Nucleus accumbens (tissue), 56 donors: ENCODE data around the gene EPPIN.

ENCODE experiments used
- DNase-seq, 56 donors: peaks; one replicate each; lab custom pipeline; 2025; lab: John Stamatoyannopoulos, UW

EPPIN gene

DNA sequence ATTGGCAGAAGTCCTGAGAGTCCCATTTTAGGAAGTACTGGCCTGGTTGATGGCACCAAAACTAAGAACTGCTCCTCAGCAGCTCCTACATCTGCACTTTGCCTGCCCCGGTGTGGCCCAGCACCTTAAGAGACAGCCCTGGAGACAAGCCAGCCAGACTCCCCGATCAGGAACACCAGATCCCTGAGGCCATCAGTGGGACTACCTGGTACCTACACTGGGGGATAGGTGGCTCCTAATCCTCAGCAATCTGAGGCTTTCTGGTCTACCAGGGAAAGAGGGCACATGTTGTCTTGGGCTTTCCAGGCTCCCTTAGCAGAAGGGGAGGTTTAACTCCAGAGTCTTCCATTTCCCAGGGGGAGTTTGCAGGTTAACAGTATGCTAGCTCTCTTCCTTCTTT is 7.8 kb downstream of the EPPIN start, which contains the start of gene WFDC6:
TSS of gene WFDC6 (minus strand) at position 101 of the 400 bp plus-strand sequence. CDS start at position 26, 75 bp downstream.
- no peak for DNase-seq

DNA sequence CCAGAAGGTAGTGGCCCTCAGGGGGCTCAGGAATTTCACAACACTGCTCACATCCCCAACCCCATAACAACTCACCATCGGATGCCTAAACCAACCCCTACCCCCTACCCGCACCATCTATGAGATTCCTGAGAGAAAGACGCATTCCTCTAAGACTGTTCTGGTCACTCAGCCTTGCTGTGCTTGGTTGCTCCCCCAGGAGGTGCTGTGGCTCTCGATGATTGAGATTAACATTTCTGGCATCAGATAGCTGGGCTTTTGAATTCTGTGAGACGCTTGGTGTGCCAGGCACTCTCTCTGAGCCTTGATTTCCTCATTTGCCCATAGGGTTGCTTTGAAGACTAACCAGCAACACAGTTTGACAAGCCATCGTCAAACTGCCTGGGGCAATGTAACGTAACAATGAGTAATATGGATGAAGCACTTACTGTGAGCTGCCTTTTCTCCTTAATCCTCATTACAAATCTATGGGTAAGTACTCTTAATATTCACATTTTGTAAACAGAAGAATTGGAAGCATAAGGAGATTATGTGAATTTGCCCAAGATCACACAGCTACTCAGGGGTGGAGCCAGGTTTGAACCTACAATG is 8.9 kb downstream of the EPPIN start:
- no peak for DNase-seq

DNA sequence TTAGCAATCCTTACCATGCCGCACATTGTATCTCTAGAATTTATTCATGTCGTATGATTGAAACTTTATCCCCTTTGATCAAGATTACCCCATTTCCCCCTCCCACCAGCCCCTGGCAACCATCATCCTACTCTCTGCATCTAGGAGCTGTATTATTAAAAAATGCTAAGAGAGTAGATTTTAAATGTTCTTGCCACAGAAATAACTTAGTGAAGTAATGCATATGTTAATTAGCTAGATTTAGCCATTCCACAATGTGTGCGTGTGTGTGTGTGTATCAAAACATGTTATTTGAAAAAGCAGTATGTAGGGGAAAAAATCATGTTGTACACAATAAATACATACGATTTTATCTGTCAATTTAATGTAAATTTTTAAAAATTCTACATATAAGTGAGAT is 19.9 kb downstream of the EPPIN start:
- no peak for DNase-seq

DNA sequence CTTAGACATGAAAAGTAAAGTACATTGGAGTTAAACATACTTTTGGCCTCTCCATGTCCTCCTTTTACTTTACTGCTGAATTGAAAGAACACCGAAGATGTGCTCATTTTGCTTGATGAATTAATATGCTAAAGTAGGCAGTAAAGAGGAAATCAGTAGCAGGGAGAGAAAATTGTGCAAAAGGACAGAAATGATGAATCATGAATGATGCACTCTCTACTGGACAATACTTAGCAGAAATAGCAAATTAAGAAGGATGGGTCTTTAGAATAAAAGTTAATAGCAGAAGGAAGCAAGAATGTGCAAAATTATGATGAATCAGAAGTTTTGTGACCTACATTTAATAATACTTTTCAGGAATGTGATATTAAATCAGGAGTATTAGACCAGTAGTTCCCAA is 23.4 kb downstream of the EPPIN start:
- no peak for DNase-seq

DNA sequence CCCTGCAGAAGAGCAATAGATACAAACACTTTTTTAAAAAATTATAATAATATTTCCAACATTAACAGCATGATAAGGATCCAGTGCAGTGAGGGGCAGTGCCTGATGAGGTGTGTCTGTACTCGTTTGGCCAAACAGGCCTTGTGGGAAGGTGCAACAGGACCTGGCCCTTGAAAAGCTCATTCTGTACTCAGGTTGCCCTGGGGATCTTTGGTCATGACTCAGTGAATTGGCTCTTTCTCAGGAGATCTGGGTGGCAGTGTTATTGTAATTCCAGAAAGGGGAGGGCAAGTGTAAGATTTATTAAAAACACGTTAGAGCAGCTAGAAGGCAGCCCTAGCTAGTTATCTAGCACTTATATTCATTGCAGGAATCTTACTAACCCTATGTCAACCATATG is 28.9 kb downstream of the EPPIN start:
- DNase-seq: no peak

DNA sequence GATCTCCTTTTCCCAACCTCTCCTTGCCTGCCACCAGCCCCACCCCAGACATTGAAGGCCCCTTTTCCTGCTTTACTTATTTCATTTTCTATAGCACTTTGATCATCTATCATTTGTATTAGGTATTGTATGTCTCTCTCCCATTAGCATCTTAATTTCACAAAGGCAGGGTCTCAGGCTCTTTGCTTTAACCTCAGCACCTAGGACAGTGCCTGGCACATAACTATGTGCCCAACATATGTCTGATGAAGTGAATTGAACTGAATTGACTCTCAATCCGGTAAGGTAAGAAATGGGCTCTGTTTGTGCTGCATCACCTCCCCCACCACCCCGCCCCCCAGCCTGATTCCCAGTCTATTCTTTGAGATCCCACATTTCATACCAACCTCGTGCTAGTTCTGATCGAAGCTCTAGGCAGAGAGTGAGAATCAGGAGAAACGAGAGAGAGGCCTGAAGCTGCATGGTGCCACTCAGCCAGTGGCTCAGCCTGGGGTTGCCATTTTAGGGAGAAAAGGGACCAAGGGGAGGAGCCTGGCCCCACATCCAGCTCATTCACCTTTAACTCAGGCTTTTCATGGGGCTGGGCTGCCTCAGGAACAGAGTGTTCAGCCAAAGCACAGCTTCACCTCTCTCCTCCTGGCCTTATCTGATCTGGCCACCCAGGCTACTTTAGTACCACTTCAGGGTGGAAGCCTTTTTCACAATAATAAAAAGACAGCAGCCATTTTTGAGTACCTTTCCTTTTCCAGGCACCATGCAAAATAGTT is 31.9 kb downstream of the EPPIN start, which contains the start of gene SPINT3:
TSS of gene SPINT3 (minus strand) at position 476 of the 767 bp plus-strand sequence. CDS start at position 462, 14 bp downstream.
- no peak for DNase-seq

DNA sequence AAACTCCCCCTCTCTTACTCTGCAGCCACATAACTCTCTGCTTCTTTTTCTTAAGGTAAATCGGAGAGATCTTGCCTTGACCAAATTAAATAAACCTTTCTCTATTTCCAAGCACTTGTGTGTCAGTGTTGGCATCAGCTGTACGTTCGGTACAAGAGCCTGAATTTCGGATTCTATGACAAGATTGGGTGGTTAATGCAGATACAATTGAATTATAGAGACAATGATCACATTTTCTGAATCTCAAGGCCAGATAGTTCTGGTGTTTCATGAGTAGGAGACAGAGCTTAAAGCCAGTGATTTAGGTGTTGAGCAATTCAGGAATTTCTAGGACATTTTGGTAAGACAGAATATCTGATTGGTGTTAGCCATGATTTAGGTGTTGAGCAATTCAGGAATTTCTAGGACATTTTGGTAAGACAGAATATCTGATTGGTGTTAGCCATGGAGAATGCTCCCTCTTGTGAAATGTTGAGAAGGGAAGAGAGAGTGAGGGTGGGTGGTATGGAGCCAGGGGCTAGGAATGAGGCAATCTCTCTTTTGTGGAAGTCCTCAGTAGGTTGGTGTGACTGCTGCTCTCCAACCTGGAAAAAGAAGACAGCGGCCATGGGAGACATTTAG is 36.8 kb downstream of the EPPIN start:
- no peak for DNase-seq

DNA sequence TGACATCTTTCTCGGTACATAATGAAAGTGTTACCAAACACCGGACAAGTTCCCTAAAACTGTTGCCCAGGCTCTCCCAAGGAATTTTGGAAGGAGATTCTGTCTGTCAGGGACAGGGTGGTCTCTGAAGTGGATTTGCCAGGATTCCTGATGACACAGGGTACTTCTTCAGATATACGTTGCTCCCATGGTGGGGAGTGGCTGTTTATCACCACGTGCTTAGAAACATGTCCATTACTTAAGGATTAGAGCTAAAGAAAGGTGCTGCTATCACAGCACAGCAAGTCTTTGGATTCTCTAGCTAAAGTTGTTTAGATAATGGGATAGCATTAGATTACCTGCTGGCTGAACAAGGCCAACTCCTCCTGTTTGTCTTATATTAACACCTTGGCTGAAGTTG is 38.1 kb downstream of the EPPIN start:
- DNase-seq: no peak

DNA sequence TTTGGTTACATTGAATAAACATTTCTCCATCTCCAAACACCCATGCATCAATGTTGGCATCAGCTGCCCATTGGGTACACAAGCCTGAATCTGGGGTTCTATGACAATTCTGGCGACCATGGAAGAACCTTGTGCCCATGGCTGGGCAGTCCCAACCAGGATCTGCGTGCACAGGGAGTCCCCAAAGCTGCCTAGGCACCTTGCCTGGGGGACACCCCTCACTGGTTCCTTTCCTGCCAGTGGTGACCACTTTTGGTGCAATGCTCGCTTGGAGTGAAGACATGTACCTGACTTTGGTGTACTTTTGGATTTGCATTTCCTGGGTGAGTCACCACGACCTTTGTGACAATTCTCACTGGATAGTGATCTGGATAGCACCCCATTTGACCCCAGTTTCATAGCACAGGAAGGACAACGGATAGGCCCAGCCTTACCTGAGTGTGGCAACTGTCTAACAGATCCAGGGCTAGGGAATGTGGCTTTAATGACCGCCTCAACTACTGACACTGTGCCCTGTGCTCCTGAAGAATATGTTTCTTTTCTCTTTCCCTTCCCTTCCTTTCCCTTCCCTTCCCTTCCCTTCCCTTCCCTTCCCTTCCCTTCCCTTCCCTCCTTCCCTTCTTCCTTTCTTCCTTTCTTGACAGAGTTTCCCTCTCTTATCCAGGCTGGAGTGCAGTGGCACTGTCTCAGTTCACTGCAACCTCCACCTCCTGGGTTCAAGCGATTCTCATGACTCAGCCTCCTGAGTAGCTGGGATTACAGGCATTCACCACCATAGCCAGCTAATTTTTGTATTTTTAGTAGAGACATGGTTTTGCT is 38.9 kb downstream of the EPPIN start:
- DNase-seq: no peak

DNA sequence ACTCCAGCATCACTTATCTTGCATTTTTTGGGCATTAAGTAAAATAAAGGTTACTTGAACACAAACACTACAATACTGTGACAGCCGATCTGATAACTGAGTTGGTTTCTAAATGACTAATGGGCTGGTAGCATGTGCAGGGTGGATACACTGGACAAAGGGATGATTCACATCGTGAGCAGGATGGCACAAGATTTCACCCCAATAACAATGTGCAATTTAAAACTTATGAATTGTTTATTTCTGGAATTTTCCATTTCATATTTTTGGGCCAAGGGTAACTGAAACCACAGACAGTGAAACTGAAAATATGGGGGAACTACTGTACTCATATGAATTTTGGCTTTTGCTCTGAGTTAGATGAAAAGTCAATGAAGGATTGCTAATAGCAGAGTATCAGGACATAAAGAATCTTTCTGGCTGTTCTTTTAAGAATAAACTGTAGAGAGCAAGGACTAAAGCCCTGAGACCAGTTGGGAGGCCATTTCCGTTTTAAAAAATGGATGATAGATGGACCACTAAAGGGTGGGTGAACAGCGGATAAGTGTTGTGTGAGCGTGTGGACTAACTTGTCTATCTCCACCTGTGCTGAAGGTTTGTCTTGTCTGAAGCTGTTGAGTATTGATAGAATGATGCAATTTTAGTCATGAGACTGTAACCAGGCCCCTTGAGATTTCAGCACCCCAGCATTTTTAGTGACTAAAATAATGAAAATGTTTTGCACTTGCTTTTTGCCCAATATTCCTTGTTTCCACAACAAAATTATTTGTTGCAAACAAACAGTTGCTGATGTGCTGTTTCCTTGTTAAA is 40.0 kb downstream of the EPPIN start:
- peak in 1 of 56 donors; percentile 6 for DNase-seq

DNA sequence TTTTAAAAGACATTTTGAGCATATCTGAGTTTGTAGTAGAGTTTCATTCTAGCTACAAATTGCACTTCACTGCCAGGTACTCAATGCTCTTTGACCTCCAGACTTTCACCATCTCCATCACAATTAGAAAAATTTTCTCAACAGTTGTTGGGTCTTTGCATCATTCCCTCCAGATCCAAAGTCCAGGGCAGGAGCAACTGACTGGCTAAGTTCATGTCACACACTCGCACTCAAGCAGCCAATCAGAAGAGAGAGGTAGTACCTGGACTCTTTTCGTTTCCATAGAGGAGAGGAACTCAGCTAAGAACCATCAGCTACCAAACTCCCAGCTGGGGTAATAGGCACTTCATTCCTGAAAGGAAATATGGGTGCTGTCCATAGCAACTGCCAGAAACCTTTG is 40.8 kb downstream of the EPPIN start:
- DNase-seq: no peak

DNA sequence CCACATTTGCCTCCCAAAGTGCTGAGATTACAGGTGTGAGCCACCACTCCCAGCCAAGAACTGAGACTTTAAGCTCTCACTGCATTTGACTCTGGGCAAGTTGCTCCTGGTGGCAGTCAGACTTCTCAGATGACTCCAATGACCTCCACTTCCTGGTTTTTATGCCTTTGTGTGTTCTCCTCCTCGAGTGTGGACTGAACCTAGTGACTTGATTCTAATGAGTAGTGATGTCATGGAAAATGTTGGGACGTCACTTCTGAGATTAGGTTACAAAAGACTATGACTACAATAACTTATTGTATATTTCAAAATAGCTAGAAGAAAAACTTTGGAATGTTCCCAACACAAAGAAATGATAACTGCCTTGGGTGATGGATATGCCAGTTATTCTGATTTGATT is 43.8 kb downstream of the EPPIN start:
- no peak for DNase-seq

DNA sequence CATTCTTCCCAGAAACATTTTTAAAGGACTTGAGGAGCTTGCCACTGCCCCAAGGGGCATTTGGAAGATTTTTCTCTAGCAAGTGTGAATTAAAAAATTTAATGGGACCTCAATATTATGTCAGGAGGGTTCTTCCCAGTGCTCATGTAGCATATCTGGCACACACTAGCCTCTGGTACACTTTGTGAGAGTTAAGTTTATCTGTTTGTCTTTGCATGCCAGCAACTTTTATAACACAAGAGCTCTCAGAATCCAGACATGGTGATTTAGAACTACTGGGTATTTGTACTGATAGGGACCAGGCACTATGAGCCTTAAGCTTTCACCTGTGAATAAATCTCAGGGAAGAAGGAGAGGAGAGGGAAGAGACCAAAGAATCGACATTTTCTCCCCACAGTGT is 44.6 kb downstream of the EPPIN start:
- DNase-seq: no peak

DNA sequence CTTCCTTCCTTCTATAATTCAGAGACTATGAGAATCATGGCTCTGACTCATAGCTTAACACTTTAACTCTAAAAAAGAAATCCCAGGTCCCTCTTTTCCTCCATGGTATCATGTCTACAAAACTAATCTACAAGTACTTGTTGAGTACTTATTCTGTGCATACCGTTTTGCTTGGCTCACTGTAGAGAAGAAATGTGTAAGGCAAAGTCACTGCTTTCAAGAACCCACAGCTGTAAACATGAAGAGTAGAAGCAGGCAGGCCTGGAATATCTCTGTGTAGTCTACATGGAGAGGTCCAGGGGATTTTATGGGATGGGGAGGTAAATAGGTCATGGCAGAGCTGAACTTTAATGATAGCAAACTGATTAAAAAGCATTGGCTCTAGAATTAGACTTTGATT is 45.6 kb downstream of the EPPIN start:
- no peak for DNase-seq

DNA sequence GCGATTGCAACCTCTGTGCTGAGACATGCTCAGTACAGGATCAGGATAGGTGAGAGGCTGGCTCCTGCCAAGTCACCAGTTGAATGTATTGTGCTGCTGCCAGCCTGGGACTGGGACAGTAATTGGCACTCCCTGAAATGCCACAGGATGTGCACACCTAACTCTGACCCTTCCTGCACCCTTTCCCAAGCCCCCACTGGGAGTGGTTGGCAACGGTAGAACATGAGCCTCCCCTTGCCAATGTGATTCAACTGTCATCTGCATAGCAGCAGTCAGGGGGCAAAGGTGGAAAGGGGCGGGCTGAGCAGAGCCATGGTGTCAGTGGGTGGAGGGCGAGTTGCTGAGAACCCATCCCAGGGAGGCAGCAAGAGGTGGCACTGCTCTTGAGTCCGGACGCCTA is 47.2 kb downstream of the EPPIN start:
- no peak for DNase-seq

DNA sequence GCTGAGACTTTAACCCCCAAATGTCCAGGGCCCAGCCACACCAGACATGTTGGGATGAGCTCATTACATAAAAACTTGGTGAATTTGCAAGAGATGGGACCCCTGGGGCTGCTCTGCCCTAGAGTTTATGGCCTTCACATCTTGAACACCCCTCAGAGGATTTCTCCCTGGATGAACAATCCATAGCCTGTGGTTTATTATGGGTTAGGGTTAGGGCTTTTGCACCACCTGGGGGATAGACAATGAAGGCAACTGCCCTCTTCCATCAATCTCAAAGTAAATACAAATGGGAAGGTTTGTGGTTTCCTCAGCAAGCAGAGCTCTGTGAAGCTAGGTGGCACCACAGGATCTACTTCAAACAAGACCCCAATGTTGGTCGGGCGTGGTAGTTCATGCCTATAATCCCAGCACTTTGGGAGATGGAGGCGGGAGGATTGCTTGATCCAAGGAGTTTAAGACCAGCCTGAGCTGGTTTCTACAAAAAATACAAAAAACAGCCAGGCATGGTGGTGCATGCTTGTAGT is 49.2 kb downstream of the EPPIN start:
- DNase-seq: no peak

DNA sequence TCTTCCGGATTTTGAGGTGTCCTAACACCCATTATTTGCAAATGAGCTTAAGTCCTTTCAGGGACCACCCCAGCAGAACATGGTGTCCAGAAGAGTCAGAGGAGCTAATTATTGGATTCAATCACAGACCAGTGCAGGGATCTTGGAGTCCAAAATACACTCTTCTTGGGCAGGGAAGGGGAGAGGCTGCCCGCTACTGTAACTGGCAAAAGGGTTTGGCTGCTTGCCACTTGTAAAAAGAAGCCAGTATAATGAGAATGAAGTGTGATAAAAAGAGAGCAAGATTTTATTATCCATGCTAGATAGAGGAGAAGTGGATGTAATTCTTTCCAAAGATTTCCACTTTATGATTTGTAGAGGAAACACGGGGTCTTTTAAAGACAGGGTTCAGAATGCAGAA is 51.0 kb downstream of the EPPIN start:
- no peak for DNase-seq

DNA sequence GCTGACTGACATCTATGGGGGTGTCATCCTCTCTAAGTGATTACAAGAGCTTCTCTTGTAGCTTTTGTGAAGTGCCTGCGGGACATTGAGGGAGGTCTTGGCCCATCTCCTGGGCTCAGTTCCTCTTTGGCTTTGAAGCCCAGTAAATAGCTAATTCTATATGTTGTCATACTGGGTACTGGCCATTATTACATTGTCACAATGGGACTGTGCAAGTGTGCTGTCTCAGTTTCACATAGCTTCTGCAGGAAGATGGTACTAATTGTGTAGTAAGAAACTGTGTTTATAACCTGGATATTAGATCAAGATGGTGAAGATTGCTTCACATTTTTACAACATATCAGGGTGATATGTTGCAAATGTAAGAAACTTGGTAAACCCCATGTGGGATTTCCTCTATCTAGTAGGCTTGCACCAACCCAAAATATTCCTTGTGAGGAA is 51.7 kb downstream of the EPPIN start:
- no peak for DNase-seq
